Measurements from ENCODE around the gene DEGS2. TPM values are rescaled to one million over a fixed set of nuclear protein-coding genes. Genes with fewer than 3 reads are reported as not detected.

DEGS2 gene
- total RNA-seq, 1 experiment from 2014 or later = 1.8 TPM

- ATAC-seq (no peak), DNase-seq (ENCODE audit: low read depth, low spot score) (no peak)
- no peak overlapping the region for H3K9ac ChIP-seq (ENCODE audit: low read length)
- TF ChIP-seq SRF (IDR thresholded peaks at IDR 0.05; ENCODE audit: low read depth) (no peak), ZNF274 (IDR thresholded peaks at IDR 0.05; ENCODE audit: low read depth, low read length) (no peak), ELF1 (IDR thresholded peaks at IDR 0.05; ENCODE audit: borderline replicate concordance, low read depth) (no peak), REST (IDR thresholded peaks at IDR 0.05; ENCODE audit: low read depth) (no peak), JUND (IDR thresholded peaks at IDR 0.05) (no peak), SIN3A (IDR thresholded peaks at IDR 0.05; ENCODE audit: low read depth) (no peak), RAD21 (IDR thresholded peaks at IDR 0.05; ENCODE audit: low read depth) (no peak), ZFX (IDR thresholded peaks at IDR 0.05) (no peak), YY1 (IDR thresholded peaks at IDR 0.05; ENCODE audit: extremely low read depth, insufficient replicate concordance, low read depth, low read length) (no peak), EZH2 (IDR thresholded peaks at IDR 0.05) (no peak), TCF7L2 (IDR thresholded peaks at IDR 0.05; ENCODE audit: borderline replicate concordance, extremely low read depth, insufficient read depth, insufficient read length) (no peak), EGR1 (IDR thresholded peaks at IDR 0.05; ENCODE audit: low read depth) (no peak)
- TF ChIP-seq, protein P1, sequence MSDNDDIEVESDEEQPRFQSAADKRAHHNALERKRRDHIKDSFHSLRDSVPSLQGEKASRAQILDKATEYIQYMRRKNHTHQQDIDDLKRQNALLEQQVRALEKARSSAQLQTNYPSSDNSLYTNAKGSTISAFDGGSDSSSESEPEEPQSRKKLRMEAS (IDR thresholded peaks at IDR 0.05) = no peak
- no peaks in the 10 kb centered on the region for H3K79me2 ChIP-seq (ENCODE audit: insufficient read depth, low read length)
- intact Hi-C loops (cut with micrococcal nuclease) = no loop called here
- CTCF ChIA-PET = interaction anchor here (1.2 kb wide), 1 partner anchor 12 kb away, joined by 3 read pairs; no protein-coding TSS in a partner anchor
- H3K9me2 ChIP-seq (ENCODE audit: insufficient read depth) = no peaks in the 10 kb centered on the region
- no peak overlapping the region for H3K27ac ChIP-seq (ENCODE audit: low read depth, low read length)
- no peak overlapping the region for H3K4me2 ChIP-seq (ENCODE audit: low read length)
- H2AFZ ChIP-seq (ENCODE audit: low read depth, low read length, poor library complexity, severe bottlenecking) = no peak overlapping the region
- BruUV-seq (replicated peaks) = no TSS peak
- RAD21 ChIA-PET (ENCODE audit: low non-redundant PET in 1 of 2, low total read pairs in 2 of 2, uncharacterized antibody in 2 of 2, unreplicated experiment in 2 of 2) = no interaction called here
- H3K4me1 ChIP-seq (ENCODE audit: control insufficient read depth in 1 of 2, insufficient read depth in 2 of 2, low read length in 2 of 2) = peaks cover 0 to 9% of the 10 kb centered on the region in 2 experiments; a peak in 1 of 4 replicates
- no peaks in the 10 kb centered on the region for H4K20me1 ChIP-seq (ENCODE audit: insufficient read depth)
- no peaks in the 10 kb centered on the region for H3K9me3 ChIP-seq (ENCODE audit: control insufficient read depth in 1 of 2, insufficient read depth in 1 of 2, low read depth in 1 of 2, low read length in 2 of 2)
- no peaks in the 10 kb centered on the region for H3K36me3 ChIP-seq (ENCODE audit: control insufficient read depth in 1 of 2, insufficient read depth in 2 of 2, low read length in 2 of 2)
- H3K27me3 ChIP-seq (ENCODE audit: insufficient read depth, low read length) = no peaks in the 10 kb centered on the region
- POLR2A ChIA-PET = no interaction called here
- no peak overlapping the region for H3K4me3 ChIP-seq (replicated peaks in 1 of 2; ENCODE audit: low read depth in 1 of 2, low read length in 2 of 2)
Observed at GRCh38 chr14:100103250-100104005, 56.0 kb downstream of the DEGS2 start.
